ENCODE data around the gene TSEN2. TPM values are rescaled to one million over a fixed set of nuclear protein-coding genes. Genes with fewer than 3 reads are reported as not detected.

TSEN2 gene
- total RNA-seq, 1 experiment from 2014 or later, result 35.5 TPM

- intact Hi-C loops (cut with micrococcal nuclease), result no loop called here
- Histone ChIP-seq H3K9me3 (ENCODE audit: control insufficient read depth in 1 of 2, insufficient read depth in 1 of 2, low read depth in 1 of 2, low read length in 2 of 2) (no peaks in the 10 kb centered on the region), H2AFZ (ENCODE audit: low read depth, low read length, poor library complexity, severe bottlenecking) (no peak overlapping the region), H3K9me2 (ENCODE audit: insufficient read depth) (no peaks in the 10 kb centered on the region), H3K4me3 (replicated peaks in 1 of 2; ENCODE audit: low read depth in 1 of 2, low read length in 2 of 2) (no peak overlapping the region), H3K9ac (ENCODE audit: low read length) (no peak overlapping the region), H3K79me2 (ENCODE audit: insufficient read depth, low read length) (peaks cover 4% of the 10 kb centered on the region; the same call in 1 of the 2 replicates), H3K27ac (ENCODE audit: low read depth, low read length) (no peak overlapping the region), H3K4me1 (ENCODE audit: control insufficient read depth in 1 of 2, insufficient read depth in 2 of 2, low read length in 2 of 2) (peaks cover 0 to 8% of the 10 kb centered on the region in 2 experiments; a peak in 2 of 4 replicates), H3K36me3 (ENCODE audit: control insufficient read depth in 1 of 2, insufficient read depth in 2 of 2, low read length in 2 of 2) (peaks cover 34 to 51% of the 10 kb centered on the region in 2 experiments; a peak in 3 of 4 replicates), H3K27me3 (ENCODE audit: insufficient read depth, low read length) (no peaks in the 10 kb centered on the region), H4K20me1 (ENCODE audit: insufficient read depth) (peaks cover 5% of the 10 kb centered on the region; the same call in 1 of the 2 replicates), H3K4me2 (ENCODE audit: low read length) (no peak overlapping the region)
- ChIA-PET POLR2A (no interaction called here), RAD21 (ENCODE audit: low non-redundant PET in 1 of 2, low total read pairs in 2 of 2, uncharacterized antibody in 2 of 2, unreplicated experiment in 2 of 2) (interaction anchor here in 1 of 2 experiments (0.6 kb wide), 1 partner anchor 27 kb away, joined by 4 read pairs; no protein-coding TSS in a partner anchor), CTCF (interaction anchor here (1.1 kb wide), 1 partner anchor 11 kb away, joined by 5 read pairs; no protein-coding TSS in a partner anchor)
- ATAC-seq (no peak), DNase-seq (ENCODE audit: low read depth, low spot score) (no peak)
- no TSS peak for BruUV-seq (replicated peaks)
- TF ChIP-seq POLR2AphosphoS5 (IDR thresholded peaks at IDR 0.05; ENCODE audit: low read depth, low read length) (no peak), FOSL1 (IDR thresholded peaks at IDR 0.05; ENCODE audit: low read depth) (no peak), SRF (IDR thresholded peaks at IDR 0.05; ENCODE audit: low read depth) (no peak), SIN3A (IDR thresholded peaks at IDR 0.05; ENCODE audit: low read depth) (no peak), CEBPB (IDR thresholded peaks at IDR 0.05; ENCODE audit: low read depth) (no peak), ZNF274 (IDR thresholded peaks at IDR 0.05; ENCODE audit: low read depth, low read length) (no peak), JUND (IDR thresholded peaks at IDR 0.05) (no peak), RAD21 (IDR thresholded peaks at IDR 0.05; ENCODE audit: low read depth) (no peak), TCF7L2 (IDR thresholded peaks at IDR 0.05; ENCODE audit: borderline replicate concordance, extremely low read depth, insufficient read depth, insufficient read length) (no peak), ELF1 (IDR thresholded peaks at IDR 0.05; ENCODE audit: borderline replicate concordance, low read depth) (no peak), EZH2 (IDR thresholded peaks at IDR 0.05) (no peak), YY1 (IDR thresholded peaks at IDR 0.05; ENCODE audit: extremely low read depth, insufficient replicate concordance, low read depth, low read length) (no peak), ZBTB33 (IDR thresholded peaks at IDR 0.05; ENCODE audit: extremely low read depth, insufficient replicate concordance, low read length) (no peak), ZFX (IDR thresholded peaks at IDR 0.05) (no peak)
- TF ChIP-seq, protein P1, sequence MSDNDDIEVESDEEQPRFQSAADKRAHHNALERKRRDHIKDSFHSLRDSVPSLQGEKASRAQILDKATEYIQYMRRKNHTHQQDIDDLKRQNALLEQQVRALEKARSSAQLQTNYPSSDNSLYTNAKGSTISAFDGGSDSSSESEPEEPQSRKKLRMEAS (IDR thresholded peaks at IDR 0.05), result no peak
- TF ChIP-seq, protein P2, sequence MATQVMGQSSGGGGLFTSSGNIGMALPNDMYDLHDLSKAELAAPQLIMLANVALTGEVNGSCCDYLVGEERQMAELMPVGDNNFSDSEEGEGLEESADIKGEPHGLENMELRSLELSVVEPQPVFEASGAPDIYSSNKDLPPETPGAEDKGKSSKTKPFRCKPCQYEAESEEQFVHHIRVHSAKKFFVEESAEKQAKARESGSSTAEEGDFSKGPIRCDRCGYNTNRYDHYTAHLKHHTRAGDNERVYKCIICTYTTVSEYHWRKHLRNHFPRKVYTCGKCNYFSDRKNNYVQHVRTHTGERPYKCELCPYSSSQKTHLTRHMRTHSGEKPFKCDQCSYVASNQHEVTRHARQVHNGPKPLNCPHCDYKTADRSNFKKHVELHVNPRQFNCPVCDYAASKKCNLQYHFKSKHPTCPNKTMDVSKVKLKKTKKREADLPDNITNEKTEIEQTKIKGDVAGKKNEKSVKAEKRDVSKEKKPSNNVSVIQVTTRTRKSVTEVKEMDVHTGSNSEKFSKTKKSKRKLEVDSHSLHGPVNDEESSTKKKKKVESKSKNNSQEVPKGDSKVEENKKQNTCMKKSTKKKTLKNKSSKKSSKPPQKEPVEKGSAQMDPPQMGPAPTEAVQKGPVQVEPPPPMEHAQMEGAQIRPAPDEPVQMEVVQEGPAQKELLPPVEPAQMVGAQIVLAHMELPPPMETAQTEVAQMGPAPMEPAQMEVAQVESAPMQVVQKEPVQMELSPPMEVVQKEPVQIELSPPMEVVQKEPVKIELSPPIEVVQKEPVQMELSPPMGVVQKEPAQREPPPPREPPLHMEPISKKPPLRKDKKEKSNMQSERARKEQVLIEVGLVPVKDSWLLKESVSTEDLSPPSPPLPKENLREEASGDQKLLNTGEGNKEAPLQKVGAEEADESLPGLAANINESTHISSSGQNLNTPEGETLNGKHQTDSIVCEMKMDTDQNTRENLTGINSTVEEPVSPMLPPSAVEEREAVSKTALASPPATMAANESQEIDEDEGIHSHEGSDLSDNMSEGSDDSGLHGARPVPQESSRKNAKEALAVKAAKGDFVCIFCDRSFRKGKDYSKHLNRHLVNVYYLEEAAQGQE (IDR thresholded peaks at IDR 0.05; ENCODE audit: low read depth), result no peak
These were observed 22.0 kb downstream of the TSEN2 start for GRCh38 chr3:12506201-12506709.

Data from HCT116 (cell line).